RWPE2 (cell line): Measurements from ENCODE around the gene NFATC4.

Experiments used
- ATAC-seq: fragments of 200-7000 bp; cut with Tn5 transposase; 3 replicates; pipeline ENCODE4 v1.9.1; 2021; ENCODE audit warnings: low read depth
- DNase-seq: peaks from one replicate; pipeline ENCODE4 v3.0.0-alpha.2; 2020; ENCODE audit warnings: low spot score
- H3K27ac ChIP-seq: fragments of 450-650 bp; 2 replicates; pipeline ENCODE4 v1.5.1; 2017; ENCODE audit warnings: mild to moderate bottlenecking; ENCODE audit not compliant: poor library complexity, severe bottlenecking
- H3K27me3 ChIP-seq: fragments of 250-450 bp; sonication (Bioruptor Pico); 2 replicates; pipeline ENCODE4 v1.5.1; 2021; ENCODE audit warnings: mild to moderate bottlenecking, moderate library complexity; ENCODE audit not compliant: insufficient read depth, poor library complexity, severe bottlenecking
- H3K36me3 ChIP-seq: fragments of 250-450 bp; sonication (Bioruptor Pico); 2 replicates; pipeline ENCODE4 v1.5.1; 2020; ENCODE audit warnings: low read depth, mild to moderate bottlenecking, moderate library complexity
- H3K4me1 ChIP-seq: fragments of 250-450 bp; sonication (Bioruptor Pico); 2 replicates; pipeline ENCODE4 v1.5.1; 2021; ENCODE audit warnings: mild to moderate bottlenecking, moderate library complexity; ENCODE audit not compliant: insufficient read depth, poor library complexity, severe bottlenecking
- H3K4me3 ChIP-seq: fragments of 250-450 bp; sonication (Bioruptor Pico); 2 replicates; pipeline ENCODE4 v1.5.1; 2021; ENCODE audit warnings: mild to moderate bottlenecking, moderate library complexity; ENCODE audit not compliant: severe bottlenecking
- H3K9me3 ChIP-seq: fragments of 250-450 bp; sonication (Bioruptor Pico); 2 replicates; pipeline ENCODE4 v1.5.1; 2021; ENCODE audit warnings: mild to moderate bottlenecking, moderate library complexity; ENCODE audit not compliant: severe bottlenecking
- CTCF ChIP-seq: fragments of 450-650 bp; IDR thresholded peaks from one replicate; pipeline ENCODE4 v1.5.1; 2017; ENCODE audit warnings: mild to moderate bottlenecking, moderate library complexity; ENCODE audit not compliant: poor library complexity, severe bottlenecking

The NFATC4 gene

DNA sequence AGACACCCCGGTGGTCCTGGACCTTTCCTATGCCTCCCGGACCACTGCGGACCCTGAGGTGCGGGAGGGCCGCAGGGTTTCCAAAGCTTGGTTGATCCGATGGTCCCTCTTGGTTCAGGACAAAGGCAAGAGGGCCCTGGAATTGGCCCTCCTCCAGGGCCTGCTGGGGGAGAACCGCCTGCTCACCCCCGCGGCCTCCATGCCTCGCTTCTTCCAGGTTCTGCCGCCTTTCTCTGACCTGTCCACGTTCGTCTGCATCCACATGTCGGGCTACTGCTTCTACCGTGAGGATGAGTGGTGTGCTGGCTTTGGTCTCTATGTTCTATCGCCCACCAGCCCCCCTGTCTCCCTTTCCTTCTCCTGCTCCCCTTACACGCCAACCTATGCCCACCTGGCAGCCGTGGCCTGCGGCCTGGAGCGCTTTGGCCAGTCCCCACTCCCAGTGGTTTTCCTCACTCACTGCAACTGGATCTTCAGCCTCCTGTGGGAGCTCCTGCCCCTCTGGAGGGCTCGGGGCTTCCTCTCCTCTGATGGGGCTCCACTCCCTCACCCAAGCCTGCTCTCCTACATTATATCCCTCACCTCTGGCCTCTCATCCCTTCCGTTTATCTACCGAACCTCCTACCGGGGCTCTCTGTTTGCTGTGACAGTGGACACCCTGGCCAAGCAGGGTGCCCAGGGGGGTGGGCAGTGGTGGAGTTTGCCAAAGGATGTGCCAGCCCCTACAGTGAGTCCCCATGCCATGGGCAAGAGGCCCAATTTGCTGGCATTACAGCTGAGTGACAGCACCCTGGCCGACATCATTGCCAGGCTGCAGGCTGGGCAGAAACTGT lies 47.7 kb downstream of the NFATC4 start:
- Histone ChIP-seq H3K27ac (no peak overlapping the region), H3K4me1 (peaks cover 7% of the 10 kb centered on the region), H3K27me3 (no peaks in the 10 kb centered on the region), H3K36me3 (no peaks in the 10 kb centered on the region), H3K9me3 (no peaks in the 10 kb centered on the region), H3K4me3 (no peak overlapping the region)
- no peak for TF ChIP-seq CTCF
- DNase-seq: no peak
- no peak for ATAC-seq

GRCh38 chr14:24416254-24416931 lies 48.4 kb downstream of the NFATC4 start:
- Histone ChIP-seq H3K27ac (no peak overlapping the region), H3K4me1 (peaks cover 7% of the 10 kb centered on the region), H3K27me3 (no peaks in the 10 kb centered on the region), H3K9me3 (no peaks in the 10 kb centered on the region), H3K36me3 (no peaks in the 10 kb centered on the region), H3K4me3 (no peak overlapping the region)
- no peak for TF ChIP-seq CTCF
- no peak for ATAC-seq
- DNase-seq: no peak

DNA sequence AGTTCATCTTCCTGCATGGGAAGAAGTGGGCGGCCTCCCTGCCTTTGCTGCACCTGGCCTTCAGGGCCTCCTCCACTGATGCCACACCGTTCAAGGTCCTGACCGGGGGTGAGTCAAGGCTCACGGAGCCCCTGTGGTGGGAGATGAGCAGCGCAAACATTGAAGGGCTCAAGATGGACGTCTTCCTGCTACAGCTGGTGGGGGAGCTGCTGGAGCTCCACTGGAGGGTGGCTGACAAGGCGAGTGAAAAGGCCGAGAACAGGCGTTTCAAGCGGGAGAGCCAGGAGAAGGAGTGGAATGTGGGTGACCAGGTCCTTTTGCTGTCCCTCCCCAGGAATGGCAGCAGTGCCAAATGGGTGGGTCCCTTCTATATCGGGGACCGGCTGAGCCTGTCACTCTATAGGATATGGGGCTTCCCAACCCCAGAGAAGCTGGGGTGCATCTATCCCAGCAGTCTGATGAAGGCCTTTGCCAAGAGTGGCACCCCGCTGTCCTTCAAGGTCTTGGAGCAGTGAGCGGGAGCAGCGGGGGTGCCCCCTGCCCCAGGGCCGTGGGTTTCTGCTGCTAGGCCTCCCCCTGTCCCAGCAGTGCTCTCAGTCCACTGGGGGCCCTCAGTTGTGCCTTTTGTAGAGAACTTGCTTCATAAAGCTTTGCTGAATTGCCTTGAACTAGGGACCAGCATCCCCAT lies 49.1 kb downstream of the NFATC4 start:
- no peak overlapping the region for H3K4me3 ChIP-seq
- peaks cover 7% of the 10 kb centered on the region for H3K4me1 ChIP-seq
- ATAC-seq (no peak), DNase-seq (no peak)
- H3K36me3 ChIP-seq: no peaks in the 10 kb centered on the region
- no peaks in the 10 kb centered on the region for H3K9me3 ChIP-seq
- H3K27me3 ChIP-seq: no peaks in the 10 kb centered on the region
- no peak overlapping the region for H3K27ac ChIP-seq
- no peak for TF ChIP-seq CTCF

- H3K9me3 ChIP-seq: no peaks in the 10 kb centered on the region
- no peaks in the 10 kb centered on the region for H3K36me3 ChIP-seq
- H3K4me3 ChIP-seq: no peak overlapping the region
- no peak for DNase-seq
- TF ChIP-seq CTCF: no peak
- no peaks in the 10 kb centered on the region for H3K27me3 ChIP-seq
- H3K4me1 ChIP-seq: peaks cover 7% of the 10 kb centered on the region
- ATAC-seq: no peak
- peak overlapping the region; percentile 41 for H3K27ac ChIP-seq
Observed at GRCh38 chr14:24417832-24418491, 50.0 kb downstream of the NFATC4 start.
